COLO668 (cell line): ENCODE measurements around the gene MYRIP.
"Not testable (repeated sequence)": the region's sequence is repeated elsewhere in the genome, so short reads cannot be mapped to it uniquely, and the experiment has no call there.

Experiments used
- DNase-seq: peaks from one replicate; lab custom pipeline; 2025; ENCODE audit not compliant: unreplicated experiment; lab: John Stamatoyannopoulos, UW

MYRIP gene

GRCh38 chr3:39805650-39806049 lies 3.8 kb upstream of the MYRIP start:
- no peak for DNase-seq

- DNase-seq: no peak
Observed at GRCh38 chr3:39806820-39807219, 2.6 kb upstream of the MYRIP start.

GRCh38 chr3:39808467-39809180 lies 785 bp upstream of the MYRIP start:
- DNase-seq: no peak

- DNase-seq: peak; percentile 50
Observed at GRCh38 chr3:39809995-39810595, 686 bp downstream of the MYRIP start.

GRCh38 chr3:39810647-39811161 lies 1.3 kb downstream of the MYRIP start:
- no peak for DNase-seq

- no peak for DNase-seq
Observed at GRCh38 chr3:39811561-39811960, 2.2 kb downstream of the MYRIP start.

- DNase-seq: peak; percentile 10
Observed at GRCh38 chr3:39812537-39812936, 3.1 kb downstream of the MYRIP start.

GRCh38 chr3:39814007-39814406 lies 4.6 kb downstream of the MYRIP start:
- DNase-seq: peak; percentile 4

- DNase-seq: no peak
Observed at GRCh38 chr3:39819899-39820298, 10.5 kb downstream of the MYRIP start.

- not testable (repeated sequence) for DNase-seq
Observed at GRCh38 chr3:39833764-39834163, 24.4 kb downstream of the MYRIP start.

- DNase-seq: no peak
Observed at GRCh38 chr3:39839484-39839883, 30.1 kb downstream of the MYRIP start.

GRCh38 chr3:39843440-39843839 lies 34.0 kb downstream of the MYRIP start:
- no peak for DNase-seq

GRCh38 chr3:39848365-39848764 lies 39.0 kb downstream of the MYRIP start:
- DNase-seq: no peak

GRCh38 chr3:39849992-39850715 lies 40.7 kb downstream of the MYRIP start:
- DNase-seq: peak; percentile 36

GRCh38 chr3:39850716-39851032 lies 41.3 kb downstream of the MYRIP start:
- DNase-seq: no peak

- no peak for DNase-seq
Observed at GRCh38 chr3:39855517-39855916, 46.1 kb downstream of the MYRIP start.

GRCh38 chr3:39869890-39870289 lies 60.5 kb downstream of the MYRIP start:
- DNase-seq: no peak

GRCh38 chr3:39870706-39871105 lies 61.3 kb downstream of the MYRIP start:
- no peak for DNase-seq

GRCh38 chr3:39879581-39879980 lies 70.2 kb downstream of the MYRIP start:
- DNase-seq: no peak

- no peak for DNase-seq
Observed at GRCh38 chr3:39882111-39882510, 72.7 kb downstream of the MYRIP start.

GRCh38 chr3:39892068-39892467 lies 82.7 kb downstream of the MYRIP start:
- DNase-seq: no peak

- DNase-seq: no peak
Observed at GRCh38 chr3:39896184-39896583, 86.8 kb downstream of the MYRIP start.
